ENCODE results near the gene ARL4A.
"Not testable (repeated sequence)": the region's sequence is repeated elsewhere in the genome, so short reads cannot be mapped to it uniquely, and the experiment has no call there.

The ARL4A gene

GRCh38 chr7:12687718-12688171 is 312 bp downstream of the ARL4A start:
- no peak for TF ChIP-seq CTCF (IDR thresholded peaks at IDR 0.05; ENCODE audit: low read length)
- TF ChIP-seq EZH2 (IDR thresholded peaks at IDR 0.05; ENCODE audit: borderline replicate concordance, low read length), result no peak
- H2AFZ ChIP-seq (ENCODE audit: low read length), result no peak overlapping the region

GRCh38 chr7:12688485-12689170 is 1.2 kb downstream of the ARL4A start:
- not testable (repeated sequence) for H3K4me2 ChIP-seq (ENCODE audit: low read length); H3K79me2 ChIP-seq (ENCODE audit: insufficient read depth, low read length); H3K4me1 ChIP-seq (ENCODE audit: insufficient read depth, low read length, severe bottlenecking); H3K9ac ChIP-seq (ENCODE audit: low read length); H3K9me3 ChIP-seq (ENCODE audit: low read length); H2AFZ ChIP-seq (ENCODE audit: low read length); H4K20me1 ChIP-seq (ENCODE audit: insufficient read depth, low read length); H3K4me3 ChIP-seq (ENCODE audit: low read depth, low read length, poor library complexity, severe bottlenecking); H3F3A ChIP-seq (ENCODE audit: insufficient read depth, low read length); H3K9me2 ChIP-seq (ENCODE audit: low read depth, low read length); H3K27ac ChIP-seq (ENCODE audit: low read depth, low read length, poor library complexity, severe bottlenecking); H3K36me3 ChIP-seq (ENCODE audit: insufficient read depth, low read length); H3K27me3 ChIP-seq (ENCODE audit: insufficient read depth, low read length)

More at GRCh38 chr7:12687718-12688171, 312 bp downstream of the ARL4A start:
- Histone ChIP-seq H3K4me2 (ENCODE audit: low read length) (no peak overlapping the region), H3K9ac (ENCODE audit: low read length) (no peak overlapping the region), H4K20me1 (ENCODE audit: insufficient read depth, low read length) (no peaks in the 10 kb centered on the region), H3F3A (ENCODE audit: insufficient read depth, low read length) (no peaks in the 10 kb centered on the region), H3K4me1 (ENCODE audit: insufficient read depth, low read length, severe bottlenecking) (no peaks in the 10 kb centered on the region), H3K79me2 (ENCODE audit: insufficient read depth, low read length) (no peaks in the 10 kb centered on the region), H3K27ac (ENCODE audit: low read depth, low read length, poor library complexity, severe bottlenecking) (no peak overlapping the region), H3K9me3 (ENCODE audit: low read length) (no peaks in the 10 kb centered on the region), H3K9me2 (ENCODE audit: low read depth, low read length) (no peaks in the 10 kb centered on the region), H3K27me3 (ENCODE audit: insufficient read depth, low read length) (no peaks in the 10 kb centered on the region), H3K4me3 (ENCODE audit: low read depth, low read length, poor library complexity, severe bottlenecking) (no peak overlapping the region), H3K36me3 (ENCODE audit: insufficient read depth, low read length) (no peaks in the 10 kb centered on the region)

GRCh38 chr7:12689451-12689850 is 2.0 kb downstream of the ARL4A start:
- Histone ChIP-seq H3K9ac (ENCODE audit: low read length) (no peak overlapping the region), H3K9me3 (ENCODE audit: low read length) (no peaks in the 10 kb centered on the region), H3K36me3 (ENCODE audit: insufficient read depth, low read length) (no peaks in the 10 kb centered on the region), H2AFZ (ENCODE audit: low read length) (no peak overlapping the region), H3K4me3 (ENCODE audit: low read depth, low read length, poor library complexity, severe bottlenecking) (no peak overlapping the region), H3K79me2 (ENCODE audit: insufficient read depth, low read length) (no peaks in the 10 kb centered on the region), H4K20me1 (ENCODE audit: insufficient read depth, low read length) (no peaks in the 10 kb centered on the region), H3K4me2 (ENCODE audit: low read length) (no peak overlapping the region), H3K27ac (ENCODE audit: low read depth, low read length, poor library complexity, severe bottlenecking) (no peak overlapping the region), H3F3A (ENCODE audit: insufficient read depth, low read length) (no peaks in the 10 kb centered on the region), H3K27me3 (ENCODE audit: insufficient read depth, low read length) (no peaks in the 10 kb centered on the region), H3K9me2 (ENCODE audit: low read depth, low read length) (no peaks in the 10 kb centered on the region), H3K4me1 (ENCODE audit: insufficient read depth, low read length, severe bottlenecking) (no peaks in the 10 kb centered on the region)
- TF ChIP-seq CTCF (IDR thresholded peaks at IDR 0.05; ENCODE audit: low read length), result no peak
